H1 (cell line): ENCODE measurements around the gene CDC42EP2. TPM values are rescaled to one million over a fixed set of nuclear protein-coding genes. Genes with fewer than 3 reads are reported as not detected.
A peak's percentile ranks its signal among the peaks of the same experiment; 100 is the strongest.

Experiments
- CTCF ChIA-PET: fragments of 300-600 bp; sonication (Branson Sonifier 250); formaldehyde crosslinking; loops from one replicate; lab custom pipeline; 2021; ENCODE audit not compliant: partially characterized antibody; lab: Charles Lee
- POLR2A ChIA-PET: fragments of 300-600 bp; sonication (Branson Sonifier 250); formaldehyde crosslinking; loops from one replicate; lab custom pipeline; 2021; ENCODE audit warnings: inconsistent platforms; ENCODE audit not compliant: partially characterized antibody; lab: Charles Lee
- DNase-seq, 2 experiments: peaks; one replicate each; pipeline versions ENCODE4 v3.0.0 to v3.0.0-alpha.2; 2010 to 2022; ENCODE audit warnings: low spot score in 2 of 2, low read depth in 1 of 2, mixed read lengths in 1 of 2
- FAIRE-seq: peaks from 2 replicates; lab custom pipeline; 2011; peaks lifted over from hg19 to GRCh38; lab: Jason Lieb, UNC
- H2AFZ ChIP-seq: 2 replicates; pipeline ENCODE4 v1.8.1; 2012; ENCODE audit warnings: low read length, inconsistent platforms
- H2AK5ac ChIP-seq: 2 replicates; pipeline ENCODE4 v1.6.1; 2013; ENCODE audit warnings: low read depth, low read length
- H2BK120ac ChIP-seq: replicated peaks from 2 replicates; pipeline ENCODE3; 2013; ENCODE audit warnings: low read depth, low read length, inconsistent platforms
- H2BK12ac ChIP-seq: 2 replicates; pipeline ENCODE4 v1.6.1; 2013; ENCODE audit warnings: low read depth, low read length
- H2BK15ac ChIP-seq: 2 replicates; pipeline ENCODE4 v1.6.1; 2013; ENCODE audit warnings: low read length
- H2BK20ac ChIP-seq: 2 replicates; pipeline ENCODE4 v1.6.1; 2013; ENCODE audit warnings: low read length
- H2BK5ac ChIP-seq: 2 replicates; pipeline ENCODE4 v1.6.1; 2013; ENCODE audit warnings: low read depth, low read length
- H3K14ac ChIP-seq: 2 replicates; pipeline ENCODE4 v1.6.1; 2013; ENCODE audit warnings: inconsistent platforms; ENCODE audit not compliant: insufficient read length
- H3K18ac ChIP-seq: 2 replicates; pipeline ENCODE4 v1.6.1; 2013; ENCODE audit warnings: low read length; ENCODE audit errors: extremely low read depth
- H3K23ac ChIP-seq: 2 replicates; pipeline ENCODE4 v1.6.1; 2013; ENCODE audit warnings: inconsistent platforms; ENCODE audit not compliant: insufficient read length
- H3K23me2 ChIP-seq: 2 replicates; pipeline ENCODE4 v1.6.1; 2013; ENCODE audit warnings: low read depth, low read length
- H3K27ac ChIP-seq: 2 replicates; pipeline ENCODE4 v1.6.1; 2011; ENCODE audit warnings: low read depth, low read length, inconsistent platforms
- H3K27me3 ChIP-seq, 4 experiments: replicated peaks in 1 of 4; 1 replicate in 1 of 4; 2 replicates in 3 of 4; pipeline versions ENCODE4 v1.6.1 to v1.8.1; 2011 to 2013; ENCODE audit warnings: low read length in 3 of 4, mild to moderate bottlenecking in 3 of 4, inconsistent platforms in 2 of 4, mixed read lengths in 2 of 4, moderate library complexity in 1 of 4; ENCODE audit not compliant: control insufficient read depth in 3 of 4, insufficient read depth in 3 of 4; ENCODE audit errors: extremely low read depth in 1 of 4
- H3K36me3 ChIP-seq, 4 experiments: 2 replicates each; pipeline versions ENCODE4 v1.6.1 to v1.8.1; 2011 to 2013; ENCODE audit warnings: mild to moderate bottlenecking in 4 of 4, low read length in 3 of 4, moderate library complexity in 2 of 4, control low read depth in 1 of 4, inconsistent platforms in 1 of 4; ENCODE audit not compliant: insufficient read depth in 4 of 4, control insufficient read depth in 2 of 4
- H3K4ac ChIP-seq: replicated peaks from 2 replicates; pipeline ENCODE3; 2013; ENCODE audit warnings: low read length, low read depth, mixed read lengths, inconsistent platforms; ENCODE audit not compliant: insufficient read length
- H3K4me1 ChIP-seq, 4 experiments: replicated peaks in 1 of 4; 1 replicate in 1 of 4; 2 replicates in 3 of 4; pipeline versions ENCODE4 v1.6.1 to v1.8.1; 2011 to 2013; ENCODE audit warnings: low read length in 3 of 4, inconsistent platforms in 2 of 4, mixed read lengths in 1 of 4; ENCODE audit not compliant: insufficient read depth in 4 of 4, control insufficient read depth in 3 of 4
- H3K4me2 ChIP-seq, 2 experiments: 2 replicates each; pipeline versions ENCODE4 v1.6.1 to v1.8.1; 2011 to 2013; ENCODE audit warnings: low read depth in 2 of 2, low read length in 2 of 2, control low read depth in 1 of 2, inconsistent platforms in 1 of 2, mild to moderate bottlenecking in 1 of 2; ENCODE audit not compliant: insufficient read depth in 1 of 2
- H3K4me3 ChIP-seq, 4 experiments: fragments of 200-600, 300-600 bp in 1 of 4; sonication (generic), shearing (Covaris generic), sonication (Bioruptor Twin) in 1 of 4; 2 replicates each; pipeline versions ENCODE4 v1.5.1 to v1.8.1; 2011 to 2016; ENCODE audit warnings: low read length in 4 of 4, low read depth in 3 of 4, control low read depth in 2 of 4, inconsistent platforms in 2 of 4, mild to moderate bottlenecking in 2 of 4, mixed read lengths in 1 of 4, moderate library complexity in 1 of 4; ENCODE audit not compliant: insufficient read depth in 2 of 4; ENCODE audit errors: extremely low read depth in 1 of 4
- H3K56ac ChIP-seq: replicated peaks from 2 replicates; pipeline ENCODE3; 2013; ENCODE audit warnings: low read depth, mild to moderate bottlenecking, mixed read lengths, low read length, inconsistent platforms; ENCODE audit not compliant: insufficient read length
- H3K79me1 ChIP-seq: 2 replicates; pipeline ENCODE4 v1.6.1; 2013; ENCODE audit warnings: low read depth, low read length, control low read depth
- H3K79me2 ChIP-seq, 2 experiments: 2 replicates each; pipeline versions ENCODE4 v1.6.1 to v1.8.1; 2012 to 2013; ENCODE audit warnings: low read length in 2 of 2, mild to moderate bottlenecking in 2 of 2, inconsistent platforms in 1 of 2; ENCODE audit not compliant: insufficient read depth in 2 of 2, control insufficient read depth in 1 of 2
- H3K9ac ChIP-seq, 4 experiments: replicated peaks in 1 of 4; 1 replicate in 1 of 4; 2 replicates in 3 of 4; pipeline versions ENCODE4 v1.6.1 to v1.8.1; 2011 to 2013; ENCODE audit warnings: low read depth in 3 of 4, low read length in 3 of 4, control low read depth in 2 of 4, mild to moderate bottlenecking in 2 of 4, moderate library complexity in 2 of 4, inconsistent platforms in 1 of 4; ENCODE audit errors: extremely low read depth in 1 of 4
- H3K9me3 ChIP-seq, 2 experiments: 2 replicates each; pipeline versions ENCODE4 v1.6.1 to v1.8.1; 2012 to 2013; ENCODE audit warnings: mild to moderate bottlenecking in 2 of 2, moderate library complexity in 2 of 2, control low read depth in 1 of 2, inconsistent platforms in 1 of 2, low read depth in 1 of 2, low read length in 1 of 2, mixed read lengths in 1 of 2; ENCODE audit not compliant: insufficient read depth in 2 of 2
- H4K20me1 ChIP-seq, 2 experiments: replicated peaks in 1 of 2; 2 replicates each; pipeline versions ENCODE3 to v1.8.1; 2011 to 2013; ENCODE audit warnings: inconsistent platforms in 2 of 2, low read length in 2 of 2, mild to moderate bottlenecking in 1 of 2; ENCODE audit not compliant: insufficient read depth in 2 of 2, control insufficient read depth in 1 of 2
- H4K5ac ChIP-seq: 2 replicates; pipeline ENCODE4 v1.6.1; 2013; ENCODE audit warnings: low read length, low read depth, mixed read lengths, inconsistent platforms; ENCODE audit not compliant: insufficient read length
- H4K8ac ChIP-seq: 2 replicates; pipeline ENCODE4 v1.8.0; 2013; ENCODE audit warnings: mild to moderate bottlenecking, moderate library complexity, low read length, inconsistent platforms; ENCODE audit not compliant: insufficient read depth; ENCODE audit errors: extremely low read depth
- H4K91ac ChIP-seq: replicated peaks from 2 replicates; pipeline ENCODE3; 2013; ENCODE audit warnings: low read length, mixed read lengths, inconsistent platforms; ENCODE audit not compliant: insufficient read length
- CBX8 ChIP-seq: fragments of 300-800, 300-1000 bp; sonication (generic); IDR thresholded peaks from 2 replicates; pipeline ENCODE4 v1.7.1; 2016; ENCODE audit warnings: low read depth, low read length, borderline replicate concordance
- CHD1 ChIP-seq: IDR thresholded peaks from 2 replicates; pipeline ENCODE4 v1.6.1; 2012; ENCODE audit warnings: low read depth, low read length, improper control_type of control experiment
- CREB1 ChIP-seq: IDR thresholded peaks from 2 replicates; pipeline ENCODE4 v1.6.1; 2012; ENCODE audit warnings: inconsistent platforms
- EZH2 ChIP-seq: fragments of 200-600 bp; sonication (generic); IDR thresholded peaks from 2 replicates; pipeline ENCODE4 v1.7.1; 2012; ENCODE audit warnings: low read depth, mild to moderate bottlenecking, moderate library complexity, low read length, inconsistent platforms; ENCODE audit not compliant: severe bottlenecking
- FOSL1 ChIP-seq: IDR thresholded peaks from 2 replicates; pipeline ENCODE4 v1.6.1; 2011; ENCODE audit warnings: mild to moderate bottlenecking, low read depth, low read length, moderate library complexity; ENCODE audit not compliant: insufficient read depth
- NANOG ChIP-seq: IDR thresholded peaks from 2 replicates; pipeline ENCODE4 v1.6.1; 2011; ENCODE audit warnings: low read length, low read depth, mild to moderate bottlenecking, inconsistent platforms; ENCODE audit not compliant: insufficient read depth, poor library complexity, severe bottlenecking
- POLR2A ChIP-seq, 2 experiments: IDR thresholded peaks; 1 replicate in 1 of 2; 2 replicates in 1 of 2; pipeline ENCODE4 v1.6.1; 2011; ENCODE audit warnings: low read depth in 2 of 2, low read length in 2 of 2, mild to moderate bottlenecking in 2 of 2; ENCODE audit errors: control extremely low read depth in 1 of 2
- SIRT6 ChIP-seq: IDR thresholded peaks from one replicate; pipeline ENCODE4 v1.7.1; 2012; ENCODE audit warnings: low read length, inconsistent platforms
- SIX5 ChIP-seq: IDR thresholded peaks from 2 replicates; pipeline ENCODE4 v1.6.1; 2011; ENCODE audit warnings: mild to moderate bottlenecking, low read depth, low read length
- SRF ChIP-seq: IDR thresholded peaks from 2 replicates; pipeline ENCODE4 v1.6.1; 2011; ENCODE audit warnings: mild to moderate bottlenecking, low read depth, low read length, moderate library complexity
- TAF7 ChIP-seq: optimal IDR thresholded peaks from 2 replicates; pipeline ENCODE3; 2011; ENCODE audit warnings: low read depth, mild to moderate bottlenecking, inconsistent platforms, low read length, moderate library complexity, borderline replicate concordance
- TBP ChIP-seq: IDR thresholded peaks from 2 replicates; pipeline ENCODE4 v1.6.1; 2011; ENCODE audit warnings: low read depth, low read length, improper control_type of control experiment
- YY1 ChIP-seq: IDR thresholded peaks from 2 replicates; pipeline ENCODE4 v1.6.1; 2011; ENCODE audit warnings: low read depth, mild to moderate bottlenecking, low read length
- ZNF274 ChIP-seq: IDR thresholded peaks from 2 replicates; pipeline ENCODE4 v1.7.0; 2012; ENCODE audit warnings: low read length, borderline replicate concordance; ENCODE audit errors: extremely low read depth
- WGBS, 2 experiments: shearing (Covaris generic) in 1 of 2; methylation state at CpG; one replicate each; pipeline versions ENCODE4 v1.1.6 to v1.1.7; 2013 to 2015; ENCODE audit warnings: low lambda C conversion rate in 2 of 2, mixed read lengths in 2 of 2, inconsistent platforms in 1 of 2, low coverage in 1 of 2, missing lambda C conversion rate in 1 of 2; ENCODE audit not compliant: insufficient replicate concordance in 2 of 2, insufficient coverage in 1 of 2, insufficient read length in 1 of 2; ENCODE audit errors: extremely low coverage in 1 of 2, missing lambda C conversion rate in 1 of 2; 5-methylcytosine and 5-hydroxymethylcytosine counted together
- polyA plus RNA-seq, 7 experiments: library from polyadenylated mRNA; depleted of rRNA in 3 of 7; stranded (reverse) in 5 of 7; unstranded in 2 of 7; fragments of >200 nt in 5 of 7; fragments of 200-250 nt in 2 of 7; gene quantifications; 1 replicate in 5 of 7; 2 replicates in 1 of 7; 4 replicates in 1 of 7; pipeline versions ENCODE4 v1.2.1 to v1.2.3, GENCODE V29; 2011 to 2013; ENCODE audit warnings: missing spikeins in 2 of 7, mixed read lengths in 2 of 7
- total RNA-seq: library from RNA; stranded (reverse); fragmentation: NEBNext Ultra II Directional; extraction: Animal tissue kit (Norgen Biotek cat#: 25700); gene quantifications from 2 replicates; pipeline ENCODE4 v1.2.1, GENCODE V29; 2021

CDC42EP2 gene
- total and polyA plus RNA-seq, 2 of the 8 experiments (the other 6 are each of a cell fraction or from before 2014, with no cell fraction given) = 11.8 to 13.3 TPM

GRCh38 chr11:65320386-65321075 is 5.9 kb downstream of the CDC42EP2 start:
- H2BK20ac ChIP-seq = no peak overlapping the region
- H3K4me3 ChIP-seq = no peak overlapping the region
- peaks cover 12% of the 10 kb centered on the region for H3K79me1 ChIP-seq
- no peak overlapping the region for H3K27ac ChIP-seq
- H2AFZ ChIP-seq = no peak overlapping the region
- peak overlapping the region; percentile 72 for H3K4ac ChIP-seq
- H2AK5ac ChIP-seq = no peak overlapping the region
- H3K79me2 ChIP-seq = peaks cover 0 to 16% of the 10 kb centered on the region in 2 experiments; a peak in 2 of 4 replicates
- H3K9me3 ChIP-seq = no peaks in the 10 kb centered on the region
- H2BK120ac ChIP-seq = no peak overlapping the region
- WGBS, 2 experiments = 97% methylated on average over 22 of the region's 22 CpGs; no CpG with 5 or more reads in 1 of the 2 experiments
- no peak overlapping the region for H3K56ac ChIP-seq
- peaks cover 0 to 17% (median 7%) of the 10 kb centered on the region in 4 experiments; a peak in 7 of 8 replicates for H3K36me3 ChIP-seq
- no peak overlapping the region for H3K18ac ChIP-seq
- no peak overlapping the region for H3K23ac ChIP-seq
- H4K20me1 ChIP-seq = peaks cover 9 to 16% of the 10 kb centered on the region in 2 experiments
- H2BK5ac ChIP-seq = no peak overlapping the region
- ChIA-PET POLR2A (interaction anchor here (0.7 to 20.9 kb wide), 5 partner anchors 8 to 52 kb away, joined by 3 to 208 read pairs (median 3); partner anchors contain the start of genes CDC42EP2 and DPF2), CTCF (interaction anchor here (0.9 to 52.8 kb wide), 5 partner anchors 9 to 35 kb away, joined by 3 to 1179 read pairs (median 4); partner anchors contain the start of gene DPF2)
- H3K23me2 ChIP-seq = no peaks in the 10 kb centered on the region
- H4K5ac ChIP-seq = no peak overlapping the region
- H3K4me1 ChIP-seq = peaks cover 0 to 13% (median 10%) of the 10 kb centered on the region in 4 experiments; a peak in 6 of 7 replicates
- H3K27me3 ChIP-seq = no peaks in the 10 kb centered on the region
- no peak overlapping the region for H3K9ac ChIP-seq
- H3K4me2 ChIP-seq = no peak overlapping the region
- no peak overlapping the region for H4K91ac ChIP-seq
- no peak overlapping the region for H2BK12ac ChIP-seq
- H3K14ac ChIP-seq = no peak overlapping the region
- no peak for FAIRE-seq
- no peak overlapping the region for H4K8ac ChIP-seq
- H2BK15ac ChIP-seq = no peak overlapping the region
- DNase-seq = no peak
- TF ChIP-seq CBX8 (no peak), EZH2 (no peak), SRF (no peak), CHD1 (no peak), TAF7 (no peak), SIX5 (no peak), TBP (no peak), YY1 (no peak), ZNF274 (no peak), NANOG (no peak), CREB1 (no peak), POLR2A (IDR thresholded peaks at IDR 0.05; ENCODE audit: control extremely low read depth in 1 of 2, low read depth in 2 of 2, low read length in 2 of 2) (no peak), SIRT6 (no peak), FOSL1 (no peak)
